K562 (cell line): ENCODE measurements around the gene RUNDC3A. TPM values are rescaled to one million over a fixed set of nuclear protein-coding genes. Genes with fewer than 3 reads are reported as not detected.

Experiments
- ATAC-seq: fragments of 200-7000 bp; cut with Tn5 transposase; 3 replicates; pipeline ENCODE4 v1.9.1; 2020; ENCODE audit warnings: moderate library complexity
- BruUV-seq: library from RNA; stranded (reverse); fragments of 400-500 nt; replicated peaks from 2 replicates; lab custom pipeline; 2021; lab: Mats Ljungman, UMichigan
- CTCF ChIA-PET: fragments of 300-600 bp; formaldehyde crosslinking; extraction: SDS; loops from one replicate; lab custom pipeline; 2021; ENCODE audit warnings: low intra/inter-chr PET ratio; lab: Yijun Ruan, JAX
- POLR2A ChIA-PET: fragments of 300-600, 350-650 bp; sonication (Branson Sonifier 250); formaldehyde crosslinking; extraction: SDS; loops from one replicate; lab custom pipeline; 2021; ENCODE audit warnings: antibody characterized with exemption, inconsistent platforms; lab: Yijun Ruan, JAX
- DNase-seq, 4 experiments: peaks; one replicate each; pipeline versions ENCODE4 v3.0.0 to v3.0.0-alpha.2; 2011 to 2018; ENCODE audit warnings: low spot score in 3 of 4, mixed read lengths in 3 of 4; ENCODE audit errors: extremely low read depth in 1 of 4
- FAIRE-seq: peaks from 2 replicates; lab custom pipeline; 2011; peaks lifted over from hg19 to GRCh38; lab: Jason Lieb, UNC
- H2AFZ ChIP-seq: 2 replicates; pipeline ENCODE4 v1.6.0; 2011; ENCODE audit warnings: low read depth, low read length, control low read depth, inconsistent platforms
- H3K27ac ChIP-seq: fragments of 200-600 bp; 3 replicates; pipeline ENCODE4 v1.8.0; 2011; ENCODE audit warnings: low read depth, mild to moderate bottlenecking, control low read depth, inconsistent platforms, low read length, moderate library complexity, mixed read lengths; ENCODE audit errors: extremely low read depth
- H3K27me3 ChIP-seq, 2 experiments: fragments of 300-600 bp in 1 of 2; 2 replicates in 1 of 2; 3 replicates in 1 of 2; pipeline versions ENCODE4 v1.6.0 to v1.8.0; 2011; ENCODE audit warnings: inconsistent platforms in 2 of 2, low read length in 2 of 2, mild to moderate bottlenecking in 1 of 2, mixed read lengths in 1 of 2, moderate library complexity in 1 of 2; ENCODE audit not compliant: control insufficient read depth in 2 of 2, insufficient read depth in 2 of 2
- H3K36me3 ChIP-seq: fragments of 300-600 bp; 3 replicates; pipeline ENCODE4 v1.8.0; 2011; ENCODE audit warnings: mild to moderate bottlenecking, low read length, inconsistent platforms; ENCODE audit not compliant: control insufficient read depth, insufficient read depth
- H3K4me1 ChIP-seq, 2 experiments: fragments of 200-600 bp in 1 of 2; replicated peaks in 1 of 2; 2 replicates in 1 of 2; 3 replicates in 1 of 2; pipeline versions ENCODE4 v1.5.1 to v1.8.0; 2011; ENCODE audit warnings: inconsistent platforms in 2 of 2, low read length in 2 of 2, mild to moderate bottlenecking in 1 of 2, mixed read lengths in 1 of 2, moderate library complexity in 1 of 2; ENCODE audit not compliant: control insufficient read depth in 2 of 2, insufficient read depth in 2 of 2
- H3K4me2 ChIP-seq: 2 replicates; pipeline ENCODE4 v1.6.1; 2011; ENCODE audit warnings: low read length, control low read depth, inconsistent platforms, mixed read lengths; ENCODE audit not compliant: insufficient read depth
- H3K4me3 ChIP-seq: fragments of 200-600 bp; sonication (generic), shearing (Covaris generic); 2 replicates; pipeline ENCODE4 v1.5.1; 2016; ENCODE audit warnings: control low read depth, inconsistent platforms
- H3K79me2 ChIP-seq: fragments of 200-600 bp; 3 replicates; pipeline ENCODE4 v1.8.0; 2011; ENCODE audit warnings: low read length, inconsistent platforms; ENCODE audit not compliant: control insufficient read depth, insufficient read depth
- H3K9ac ChIP-seq, 2 experiments: 2 replicates each; pipeline versions ENCODE4 v1.6.0 to v1.6.1; 2011; ENCODE audit warnings: low read depth in 2 of 2, low read length in 2 of 2, control low read depth in 1 of 2, inconsistent platforms in 1 of 2, mild to moderate bottlenecking in 1 of 2, mixed read lengths in 1 of 2; ENCODE audit not compliant: insufficient read depth in 1 of 2
- H3K9me1 ChIP-seq: one replicate; pipeline ENCODE4 v1.6.0; 2011; ENCODE audit warnings: inconsistent platforms, mild to moderate bottlenecking, low read length, moderate library complexity; ENCODE audit not compliant: control insufficient read depth, insufficient read depth
- H3K9me3 ChIP-seq: replicated peaks from 2 replicates; pipeline ENCODE4 v1.5.1; 2011; ENCODE audit warnings: low read depth, low read length, inconsistent platforms; ENCODE audit not compliant: control insufficient read depth, insufficient read depth
- H4K20me1 ChIP-seq: replicated peaks from 2 replicates; pipeline ENCODE4 v1.6.1; 2011; ENCODE audit warnings: low read length, inconsistent platforms, mixed read lengths; ENCODE audit not compliant: control insufficient read depth, insufficient read depth
- ADNP ChIP-seq: fragments of 200-800 bp; sonication (Bioruptor generic); IDR thresholded peaks from 2 replicates; pipeline ENCODE4 v1.6.1; 2016; ENCODE audit warnings: missing genetic modification characterization, missing compliant biosample characterization
- EWSR1 ChIP-seq: fragments of 450-650 bp; IDR thresholded peaks from 2 replicates; pipeline ENCODE4 v1.6.1; 2018; ENCODE audit warnings: borderline replicate concordance, mild to moderate bottlenecking, low read depth, moderate library complexity; ENCODE audit not compliant: partially characterized antibody
- MAFF ChIP-seq: IDR thresholded peaks from 2 replicates; pipeline ENCODE4 v1.6.1; 2012; ENCODE audit warnings: low read length, improper control_type of control experiment
- NRF1 ChIP-seq, 2 experiments: fragments of 450-650 bp; IDR thresholded peaks in 1 of 2; conservative IDR thresholded peaks in 1 of 2; 2 replicates each; pipeline ENCODE4 v1.6.1; 2014; ENCODE audit warnings: mild to moderate bottlenecking in 2 of 2
- PPARD ChIP-seq: fragments of 250-450 bp; sonication (Bioruptor Pico); IDR thresholded peaks from 2 replicates; pipeline ENCODE4 v1.8.0; 2022; ENCODE audit warnings: inconsistent platforms, mild to moderate bottlenecking, moderate library complexity
- RFX1 ChIP-seq: fragments of 450-650 bp; IDR thresholded peaks from 2 replicates; pipeline ENCODE4 v1.6.1; 2016; ENCODE audit warnings: mild to moderate bottlenecking, moderate library complexity
- TSC22D4 ChIP-seq: fragments of 450-650 bp; IDR thresholded peaks from 2 replicates; pipeline ENCODE4 v1.6.1; 2016; ENCODE audit warnings: missing genetic modification characterization, missing biosample characterization, control low read depth
- ZNF232 ChIP-seq: sonication (generic); formaldehyde crosslinking; IDR thresholded peaks from 2 replicates; pipeline ENCODE4 v1.8.0; 2022; ENCODE audit warnings: mild to moderate bottlenecking, missing genetic modification reagents
- WGBS: fragments of 100-300 bp; shearing (Covaris generic); methylation state at CpG from one replicate; pipeline ENCODE4 v1.1.6; 2016; ENCODE audit warnings: low coverage, mixed read lengths; ENCODE audit not compliant: insufficient coverage; ENCODE audit errors: missing lambda C conversion rate; 5-methylcytosine and 5-hydroxymethylcytosine counted together
- in situ Hi-C: fragments of 300-500 bp; cut with MboI; formaldehyde crosslinking; loops from 4 replicates; pipeline ENCODE4 v1.15.0; 2018; ENCODE audit warnings: inconsistent platforms, mixed read lengths
- intact Hi-C: fragments of 100-400 bp; cut with micrococcal nuclease; formaldehyde crosslinking; loops from 2 replicates; pipeline ENCODE4 v1.14.2; 2022
- polyA plus RNA-seq, 8 experiments: library from polyadenylated mRNA; depleted of rRNA in 4 of 8; stranded (reverse) in 5 of 8; unstranded in 3 of 8; fragments of >200 nt; fragmentation: Nextera tagmentation in 2 of 8; fragmentation: Illumina TruSeq in 1 of 8; extraction: Ambion mirVana in 2 of 8; extraction: Trizol in 1 of 8; gene quantifications; 2 replicates each; pipeline versions ENCODE4 v1.2.1 to v1.2.3, GENCODE V29; 2011 to 2014; ENCODE audit warnings: inconsistent platforms in 1 of 8, missing spikeins in 1 of 8
- total RNA-seq, 7 experiments: library from RNA; depleted of rRNA in 6 of 7; stranded (reverse); fragments of >200 nt in 6 of 7; fragmentation: Illumina TruSeq in 2 of 7; extraction: Trizol in 2 of 7; gene quantifications; 2 replicates each; pipeline versions ENCODE4 v1.2.1 to v1.2.3, GENCODE V29; 2011 to 2021; ENCODE audit warnings: low replicate concordance in 1 of 7

RUNDC3A gene
- total and polyA plus RNA-seq, 9 of the 15 experiments (the other 6 are each of a cell fraction or from before 2014, with no cell fraction given) = not detected

DNA sequence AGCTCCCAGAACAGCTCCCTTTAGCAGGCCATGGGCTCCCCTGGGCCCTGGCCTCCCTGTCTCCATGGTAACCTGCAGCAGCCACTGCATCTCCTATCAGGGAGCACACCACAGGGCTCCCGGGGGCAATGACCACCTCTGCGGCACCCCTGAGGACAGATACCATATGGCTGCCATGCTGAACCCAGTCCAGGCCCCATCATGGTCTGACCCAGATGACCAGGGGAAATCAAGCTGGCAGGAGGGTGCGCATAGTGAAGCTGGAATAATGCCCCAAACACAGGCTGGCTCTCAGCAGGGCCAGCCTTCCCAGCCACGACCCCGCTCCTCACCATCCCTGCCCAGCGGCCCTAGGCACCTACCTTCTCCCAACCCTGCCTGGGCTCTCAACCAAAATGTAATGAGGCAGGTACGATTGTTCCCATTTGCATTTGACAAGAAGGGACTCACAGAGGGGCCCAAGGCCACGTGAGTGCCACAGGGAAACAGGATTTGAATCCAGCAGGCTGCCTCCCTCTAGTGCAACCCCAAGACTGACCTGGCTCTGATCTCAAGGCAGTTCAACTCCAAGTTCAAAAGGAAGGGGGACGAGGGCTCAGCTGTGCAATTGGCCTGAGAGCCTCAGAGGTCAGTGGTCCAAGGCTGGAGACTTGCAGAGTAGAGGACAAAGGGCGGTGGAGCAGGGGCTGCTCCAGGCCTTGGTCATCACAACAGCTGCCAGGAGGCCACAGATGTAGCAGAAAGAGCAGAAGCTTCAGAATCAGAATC, 2.4 kb downstream of the RUNDC3A start:
- ATAC-seq = no peak
- intact Hi-C loops = no loop called here
- no TSS peak for BruUV-seq
- H3K9me3 ChIP-seq = no peaks in the 10 kb centered on the region
- H3K9me1 ChIP-seq = peaks cover 3% of the 10 kb centered on the region
- H3K79me2 ChIP-seq = no peaks in the 10 kb centered on the region
- WGBS = 9% methylated on average over 10 of the region's 10 CpGs
- H3K4me2 ChIP-seq = no peak overlapping the region
- H3K4me1 ChIP-seq = peaks cover 0 to 40% of the 10 kb centered on the region in 2 experiments; a peak in 4 of 5 replicates
- no peak overlapping the region for H3K27ac ChIP-seq
- peak overlapping the region in 1 of 2 experiments; percentile 40; a peak in 1 of 4 replicates for H3K9ac ChIP-seq
- H3K27me3 ChIP-seq = peaks cover 10 to 52% of the 10 kb centered on the region in 2 experiments; a peak in 4 of 5 replicates
- FAIRE-seq = no peak
- POLR2A ChIA-PET = interaction anchor here (0.8 to 1.3 kb wide), 3 partner anchors 9 to 131 kb away, joined by 3 to 6 read pairs (median 5); no protein-coding TSS in a partner anchor
- no peak overlapping the region for H2AFZ ChIP-seq
- no peak overlapping the region for H3K4me3 ChIP-seq
- in situ Hi-C loops = no loop called here
- TF ChIP-seq ZNF232 (no peak), TSC22D4 (no peak), PPARD (CRISPR knock-in tag) (no peak), RFX1 (peak; percentile 69), ADNP (no peak), NRF1 (conservative IDR thresholded peaks at IDR 0.05 in 1 of 2, IDR thresholded peaks at IDR 0.05 in 1 of 2) (no peak), MAFF (no peak), EWSR1 (no peak)
- CTCF ChIA-PET = no interaction called here
- H4K20me1 ChIP-seq = no peaks in the 10 kb centered on the region; the same call in 1 of the 2 replicates
- H3K36me3 ChIP-seq = no peaks in the 10 kb centered on the region
- no peak for DNase-seq
